GM18517 (cell line): ENCODE measurements around the gene GOLGA6C.
"Not testable (repeated sequence)": the region's sequence is repeated elsewhere in the genome, so short reads cannot be mapped to it uniquely, and the experiment has no call there.

Experiments used
- ATAC-seq: cut with Tn5 transposase; IDR thresholded peaks from one replicate; pipeline ENCODE4 v1.9.1; 2021; ENCODE audit warnings: mild to moderate bottlenecking, moderate library complexity; ENCODE audit not compliant: unreplicated experiment

GOLGA6C gene

DNA sequence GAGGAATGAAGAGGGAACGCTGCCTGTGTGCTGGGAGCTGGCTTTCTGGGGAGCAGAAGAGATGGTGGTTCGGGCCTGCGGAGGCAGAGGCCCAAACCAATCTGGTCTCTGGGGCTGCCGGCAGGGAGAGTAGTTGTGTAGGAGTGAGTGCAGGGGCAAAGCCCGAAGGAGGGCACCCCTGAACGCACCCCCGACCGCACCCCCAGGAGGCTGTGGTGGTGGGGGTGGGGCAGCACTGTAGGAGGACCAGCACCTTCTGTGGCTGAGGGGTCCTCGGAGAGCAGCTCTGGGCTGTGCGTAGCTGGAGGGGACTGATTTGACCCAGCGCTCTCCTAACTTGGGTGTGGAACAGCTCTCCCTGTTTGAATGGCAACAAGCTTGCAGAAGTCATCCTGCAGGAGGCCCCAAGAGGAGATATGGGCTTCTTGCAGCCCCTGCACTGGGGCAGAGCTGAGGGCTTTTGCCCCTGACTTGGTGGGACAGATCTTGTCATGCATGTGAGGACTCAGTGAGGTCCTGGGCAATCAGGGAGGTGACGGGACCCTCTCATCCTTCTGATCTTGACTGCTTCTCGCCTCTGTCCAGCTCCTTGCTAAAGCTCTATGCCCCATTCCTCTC, 30.4 kb upstream of the GOLGA6C start:
- ATAC-seq, result no peak

DNA sequence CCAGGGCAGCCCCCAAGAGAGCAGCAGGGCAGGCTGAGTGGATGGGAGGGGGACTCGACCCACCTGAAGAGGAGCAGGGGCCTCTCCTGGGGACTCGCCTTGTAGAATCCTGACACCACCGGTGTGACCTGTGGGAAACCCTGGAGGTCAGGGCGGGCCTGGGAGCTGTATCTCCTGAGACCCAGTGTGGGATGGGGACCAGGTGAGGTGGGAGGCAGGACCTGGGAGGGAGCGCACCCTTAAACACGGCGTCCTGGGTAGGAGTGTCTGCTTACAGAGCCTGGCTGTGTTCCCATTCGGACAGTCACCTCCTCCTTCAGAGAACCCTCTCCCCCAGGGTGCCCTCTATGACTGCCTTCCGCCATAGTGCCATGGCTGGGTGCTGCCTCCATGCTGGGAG, 29.3 kb upstream of the GOLGA6C start:
- no peak for ATAC-seq

DNA sequence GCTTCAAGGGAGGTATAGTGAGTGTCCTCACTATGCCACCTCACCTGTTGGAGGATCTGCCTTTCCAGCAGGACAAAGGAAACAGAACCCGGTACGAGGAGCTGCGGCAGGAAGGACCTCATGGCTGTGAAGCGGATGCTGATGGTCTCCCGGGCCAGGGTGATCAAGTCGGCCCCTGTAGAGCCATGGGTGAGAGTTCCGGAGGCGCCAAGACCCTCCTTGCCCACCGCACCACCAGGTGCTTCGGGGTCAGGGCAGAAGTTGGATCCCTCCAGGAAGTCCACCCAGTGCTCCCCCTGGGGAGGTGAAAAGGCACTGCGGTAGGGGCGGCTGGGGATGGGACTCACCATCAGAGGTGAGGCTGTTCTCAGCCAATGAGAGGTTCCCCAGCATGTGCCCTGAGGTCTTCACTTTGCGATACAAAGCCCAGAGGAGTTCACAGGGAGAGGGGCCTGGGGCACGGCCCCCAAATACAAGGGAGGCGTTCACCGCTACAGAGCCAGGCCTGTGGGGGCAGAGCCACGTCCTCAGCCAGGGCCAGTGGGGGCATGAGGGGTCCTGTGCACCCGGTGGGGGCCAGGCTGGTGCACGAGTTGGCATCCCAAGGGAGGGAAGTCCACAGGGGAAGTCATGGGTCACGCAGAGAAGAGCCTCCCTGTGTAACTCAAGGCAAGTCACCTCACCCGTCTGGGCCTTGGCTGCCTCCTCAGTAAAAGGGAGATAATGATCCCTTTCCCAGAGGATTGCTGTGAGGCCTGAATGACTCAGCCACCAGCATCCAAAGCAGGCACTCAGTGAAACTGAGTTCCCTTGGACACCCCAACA, 28.7 kb upstream of the GOLGA6C start:
- ATAC-seq, result no peak

DNA sequence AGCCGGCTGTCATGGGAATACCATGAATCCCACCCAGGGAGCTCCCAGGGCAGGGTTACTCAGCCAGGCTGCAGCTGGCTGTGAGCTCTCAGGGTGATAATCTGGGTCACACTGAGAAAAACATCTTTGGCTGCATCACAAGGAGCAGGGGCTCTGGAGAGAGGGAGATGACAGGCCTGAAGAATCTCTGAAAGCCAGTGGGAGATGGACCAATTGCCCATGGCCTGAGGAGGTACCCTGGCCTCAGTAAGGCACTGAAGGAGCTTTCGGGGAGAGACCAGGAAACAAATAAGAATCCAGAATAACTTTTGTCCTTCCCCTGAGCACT, 28.2 kb upstream of the GOLGA6C start:
- no peak for ATAC-seq

DNA sequence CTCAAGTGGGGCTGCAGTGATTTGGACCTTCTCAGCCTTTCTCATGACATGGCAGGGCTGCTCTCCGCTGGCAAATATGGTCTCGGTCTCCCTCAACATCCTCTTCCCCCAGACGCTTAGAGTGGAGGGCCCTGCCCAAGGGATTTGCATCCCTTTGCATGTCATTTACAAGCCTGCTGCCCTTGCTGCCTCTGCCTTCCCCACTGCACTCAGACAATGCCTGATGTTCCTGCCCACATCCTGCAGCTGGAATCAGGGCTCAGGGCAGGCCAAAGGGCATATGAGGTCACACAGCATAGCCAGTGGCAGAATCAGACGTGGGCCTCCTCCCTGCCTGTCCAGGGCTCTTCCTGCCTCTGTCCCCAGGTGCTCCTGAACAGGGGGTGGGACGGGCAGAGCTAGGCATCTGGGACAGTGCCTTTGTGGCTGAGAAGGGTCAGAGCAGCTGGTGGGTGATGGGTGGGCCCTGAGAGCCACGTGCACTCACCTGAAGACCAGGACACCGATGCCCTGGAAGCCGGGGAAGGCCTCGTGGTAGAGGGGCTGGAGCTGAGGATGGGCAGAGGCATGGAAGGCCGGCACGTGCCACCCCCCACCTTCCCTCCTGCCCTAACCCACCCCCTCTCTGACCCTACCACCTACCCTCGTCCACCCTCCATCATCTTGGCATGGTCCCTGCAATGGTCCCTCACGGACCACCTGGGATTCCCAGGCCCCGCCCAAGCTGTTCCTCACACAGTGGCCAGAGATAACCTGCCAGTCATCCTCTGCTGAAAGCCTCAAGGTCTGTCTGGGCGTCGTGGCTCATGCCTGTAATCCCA, 27.4 kb upstream of the GOLGA6C start:
- no peak for ATAC-seq

DNA sequence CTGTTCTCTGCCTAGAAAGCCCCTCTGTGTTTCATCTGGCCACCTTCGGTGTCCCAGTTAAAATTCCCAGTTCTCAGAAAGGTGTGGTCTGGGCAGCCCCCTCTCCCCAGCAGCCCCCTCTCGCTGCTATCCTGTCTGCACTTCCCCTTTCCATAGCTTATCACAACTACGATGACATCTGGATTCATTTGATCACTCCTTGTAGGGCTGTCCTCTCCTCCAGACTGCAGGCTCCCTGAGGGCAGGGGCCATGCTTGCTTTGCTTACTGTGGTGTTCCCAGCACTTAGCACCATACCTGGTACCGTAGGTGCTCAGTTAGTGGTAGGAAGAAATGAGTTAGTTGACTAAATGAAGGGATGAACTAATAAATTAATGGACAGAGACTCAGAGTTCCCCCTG, 26.3 kb upstream of the GOLGA6C start:
- ATAC-seq, result no peak

DNA sequence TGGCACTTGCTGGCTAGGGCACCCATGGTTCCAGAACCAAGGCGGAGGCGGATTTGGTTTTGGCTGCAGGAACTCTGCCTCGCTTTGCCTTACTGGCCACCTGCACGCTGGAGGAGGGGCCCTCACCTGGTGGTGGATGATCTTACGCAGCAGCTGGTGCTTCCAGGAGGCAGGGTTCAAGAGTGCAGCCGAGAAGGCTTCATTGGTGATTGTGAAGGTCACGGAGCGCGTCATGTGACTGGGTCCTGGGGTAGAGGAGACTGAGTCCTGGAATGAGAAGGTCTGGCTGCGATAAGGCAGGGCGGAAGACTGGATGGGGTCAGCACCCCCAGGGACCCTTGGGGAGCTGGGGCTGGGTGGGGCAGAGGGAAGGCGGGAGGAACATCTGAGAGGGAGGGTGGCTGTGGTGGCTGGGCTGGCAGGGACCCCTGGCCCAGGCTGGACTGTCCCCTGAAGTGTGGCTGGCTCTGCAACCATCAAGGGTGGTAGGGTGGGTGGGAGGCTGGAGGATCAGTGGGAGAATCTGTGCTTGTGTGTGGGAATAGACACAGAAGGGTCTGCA, 25.8 kb upstream of the GOLGA6C start:
- no peak for ATAC-seq

DNA sequence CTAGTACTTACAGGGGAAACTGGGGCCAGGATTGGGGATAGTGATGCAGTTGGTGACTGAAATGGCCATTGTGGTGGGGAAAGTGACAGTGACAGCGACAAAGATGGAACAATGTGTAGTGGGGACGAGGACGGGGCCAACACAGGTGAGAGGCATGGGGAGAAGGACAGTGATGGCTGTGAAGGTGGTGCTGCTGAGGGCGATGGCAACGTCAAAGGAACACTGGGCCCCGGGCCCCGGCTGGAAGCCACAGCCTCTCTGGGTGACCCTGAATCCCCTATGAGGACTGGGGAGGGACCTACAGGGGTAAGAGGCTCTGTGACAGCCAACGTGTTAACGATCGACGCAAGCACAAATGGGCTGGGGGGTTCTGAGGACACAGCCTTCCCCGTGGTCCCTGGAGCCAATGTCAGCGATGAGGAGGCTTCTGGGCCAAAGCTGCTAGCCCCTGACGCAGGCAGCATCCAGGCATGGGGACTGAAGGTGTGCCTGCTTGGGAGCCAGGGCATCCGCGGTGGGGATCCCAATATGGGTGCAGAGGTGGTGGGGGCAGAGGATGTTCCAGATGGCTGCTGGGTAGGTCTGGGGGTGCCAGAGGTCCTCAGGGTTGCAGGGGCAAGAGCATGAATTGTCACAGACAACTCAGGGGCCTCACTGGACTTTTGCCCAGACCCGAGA, 25.2 kb upstream of the GOLGA6C start:
- ATAC-seq, result no peak

DNA sequence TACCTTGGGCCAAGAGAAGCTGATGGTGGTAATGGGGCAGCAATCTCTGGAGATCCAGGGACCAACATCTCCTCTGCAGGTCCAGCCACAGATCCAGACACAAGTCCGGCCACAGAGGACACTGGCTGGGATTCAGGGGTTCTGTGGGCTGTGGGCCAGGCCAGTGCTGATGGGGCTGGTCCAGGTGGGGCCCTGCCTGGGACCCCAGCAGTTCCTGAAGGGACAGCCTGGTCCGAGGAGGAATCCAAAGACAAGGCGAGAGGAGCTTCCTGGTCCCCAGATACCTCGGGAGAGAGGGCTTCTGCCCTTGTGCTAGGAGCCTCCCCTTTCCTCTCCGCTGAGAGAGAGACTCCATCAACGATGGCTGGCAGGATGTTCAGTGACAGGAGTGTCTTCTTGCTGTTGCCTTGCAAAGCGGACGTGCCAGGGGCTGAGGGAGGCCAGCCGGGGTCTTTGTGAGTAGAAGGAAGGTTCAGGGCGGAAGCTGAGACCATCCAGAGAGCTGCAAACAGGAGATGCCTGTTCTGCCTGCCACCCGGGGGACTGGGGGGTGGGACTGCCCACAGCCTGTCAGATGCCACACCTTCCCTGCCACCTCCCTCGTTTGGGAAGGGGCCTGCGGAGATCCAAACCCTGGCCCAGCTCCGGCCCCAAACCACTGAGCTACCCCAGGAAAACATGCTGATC, 24.5 kb upstream of the GOLGA6C start:
- ATAC-seq, result no peak

DNA sequence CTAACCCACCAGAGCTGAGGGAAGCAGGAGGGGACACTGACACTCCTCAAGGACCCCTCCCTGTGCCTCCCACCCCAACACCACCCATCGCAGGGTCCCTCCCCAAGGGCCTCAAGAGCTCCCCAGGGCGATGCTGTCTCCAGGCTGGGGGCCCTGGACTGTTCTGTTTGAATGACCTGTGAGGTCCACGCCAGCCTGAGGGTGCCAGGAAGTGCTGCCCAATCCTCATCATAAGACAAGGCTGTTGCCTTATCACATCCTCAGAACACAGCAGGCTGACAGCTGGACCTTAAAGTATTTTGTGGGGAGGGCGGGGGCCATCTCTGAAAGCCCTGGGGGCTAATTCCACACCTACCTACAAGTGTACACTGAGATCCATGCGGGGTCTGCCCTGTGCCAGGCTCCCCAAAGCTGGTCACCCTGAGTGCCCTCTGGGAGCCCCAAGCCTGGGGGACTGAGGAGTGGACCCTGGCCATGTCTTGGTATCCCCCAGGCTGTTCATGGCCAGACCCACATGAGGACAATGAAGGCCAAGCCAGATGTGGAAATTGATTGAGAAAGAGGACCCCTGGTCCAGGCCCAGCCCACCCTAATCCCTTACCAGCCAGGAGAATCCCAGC, 23.8 kb upstream of the GOLGA6C start:
- ATAC-seq, result no peak

DNA sequence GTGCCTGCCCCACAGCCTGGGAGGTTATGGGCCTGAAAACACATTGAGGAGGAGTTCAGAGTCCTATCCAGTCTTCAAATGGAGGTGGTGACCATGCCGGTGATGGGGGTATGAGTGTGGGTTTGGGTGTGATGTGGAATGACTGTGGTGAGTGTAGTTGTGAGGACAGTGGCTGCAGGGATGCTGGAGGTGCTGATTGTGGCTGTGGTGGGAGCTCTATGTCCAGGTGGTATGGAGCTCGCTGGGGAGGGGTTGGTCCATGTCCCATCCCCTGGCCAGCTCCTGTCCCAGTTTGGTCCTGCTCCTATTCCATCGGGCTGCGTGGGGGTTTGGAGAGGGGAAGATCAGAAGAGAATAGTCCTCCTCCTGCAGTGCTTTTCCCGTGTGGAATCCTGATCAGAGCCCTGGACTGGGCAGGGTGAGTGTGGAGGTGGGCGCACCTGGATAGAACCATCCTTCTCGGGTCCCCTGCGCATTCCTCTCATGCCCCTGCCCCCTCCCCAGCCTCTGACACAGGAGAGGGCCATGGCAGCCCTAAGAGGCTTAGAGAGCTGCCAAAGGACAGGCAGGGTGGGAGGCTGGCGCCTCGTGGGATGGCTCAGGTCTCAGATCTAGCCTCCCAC, 23.0 kb upstream of the GOLGA6C start:
- no peak for ATAC-seq

DNA sequence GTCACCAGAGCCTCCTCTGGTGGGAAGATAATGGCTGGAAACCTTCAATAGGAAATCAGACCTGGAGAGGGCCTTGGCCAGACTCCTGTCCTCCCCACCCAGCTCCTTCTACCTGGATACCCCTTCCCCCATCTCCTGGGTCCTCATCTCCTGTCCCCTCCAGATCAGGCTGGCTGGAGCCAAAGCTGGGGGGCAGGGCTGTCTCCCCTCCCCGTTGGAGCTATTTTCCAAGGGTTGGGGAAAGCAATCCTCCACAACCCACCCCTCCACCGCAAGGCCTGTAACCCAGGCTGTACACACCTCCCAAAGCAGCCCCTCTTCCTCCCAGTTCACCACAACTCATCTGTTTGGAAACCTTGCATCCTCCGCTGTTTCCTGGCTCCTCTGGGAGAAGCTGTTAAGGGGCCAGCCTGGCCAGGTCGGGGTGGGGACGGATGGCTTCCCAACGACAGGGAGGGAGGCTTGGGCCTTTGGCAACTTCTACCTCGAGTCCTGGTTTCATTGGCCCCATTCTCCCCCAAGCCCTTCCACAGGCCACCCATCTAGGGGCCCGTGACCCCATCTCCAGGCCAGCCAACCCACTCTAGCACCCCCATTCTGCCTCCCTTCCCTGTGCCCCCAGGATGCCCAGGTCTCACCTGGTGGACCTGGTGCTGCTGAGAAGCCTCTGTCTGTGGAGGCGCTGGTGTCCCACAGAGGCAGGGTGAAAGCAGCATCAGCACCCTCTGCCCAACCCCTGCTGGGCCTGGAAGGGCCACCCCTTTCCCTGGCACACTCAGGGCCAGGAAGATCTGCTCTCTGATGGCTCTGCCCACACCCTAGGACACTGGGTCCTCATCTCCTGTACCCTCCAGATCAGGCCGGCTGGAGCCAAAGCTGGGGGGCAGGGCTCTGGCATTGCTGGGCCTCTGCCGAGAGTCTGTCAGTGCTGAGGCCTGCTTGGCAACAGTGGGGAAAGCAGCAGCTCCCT, 22.1 kb upstream of the GOLGA6C start:
- ATAC-seq, result no peak

DNA sequence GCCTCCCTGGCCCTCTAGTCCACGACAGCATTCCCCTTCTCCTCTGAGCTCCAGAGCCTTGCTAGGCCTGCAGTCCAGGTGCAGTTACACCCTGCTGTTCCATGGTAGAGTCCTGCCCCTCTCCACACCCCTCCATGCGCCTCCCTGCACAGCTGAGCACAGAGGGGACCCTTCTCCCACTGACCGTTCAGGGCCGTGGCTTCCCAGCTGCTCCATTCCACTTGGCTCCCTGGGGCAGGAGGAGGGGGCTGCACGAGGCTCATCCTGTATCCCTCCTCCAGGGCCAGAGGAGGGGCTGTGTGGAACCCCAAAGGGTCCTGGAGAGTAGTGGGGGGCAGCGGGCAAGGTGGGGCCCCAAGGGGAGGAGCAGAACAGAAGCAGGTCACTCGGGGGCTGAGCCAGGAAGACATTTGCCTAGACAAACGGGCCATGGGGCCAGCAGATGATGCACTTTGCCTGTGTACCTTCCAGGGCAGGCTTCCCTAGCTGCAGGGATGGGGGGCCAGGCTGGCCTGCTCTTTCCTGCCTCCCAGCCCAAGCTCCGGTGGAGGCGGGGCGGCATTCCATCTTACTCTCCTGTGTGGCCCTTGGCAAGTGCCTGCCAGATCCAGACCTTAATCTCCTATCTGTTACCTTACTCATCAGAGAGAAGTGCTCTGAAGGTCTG, 20.7 kb upstream of the GOLGA6C start:
- no peak for ATAC-seq

DNA sequence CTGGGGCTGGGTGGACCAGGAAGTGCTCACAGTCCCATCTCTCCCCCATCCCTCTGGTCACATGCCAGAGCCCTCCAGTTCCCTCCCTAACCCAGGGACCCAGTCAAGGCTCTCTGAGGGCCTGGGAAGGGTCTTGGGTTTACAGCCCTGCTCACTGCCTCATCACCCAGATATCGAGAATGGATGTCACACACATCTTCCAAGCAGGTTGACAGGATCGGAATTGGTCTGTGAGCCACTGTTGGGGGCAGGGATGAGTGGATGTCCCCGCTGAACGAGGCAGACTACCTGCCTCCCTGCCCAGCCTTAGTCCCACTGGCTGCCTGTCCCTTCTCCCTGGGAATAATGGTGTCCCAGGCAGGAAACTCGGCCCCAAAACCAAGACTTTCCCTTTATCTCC, 20.0 kb upstream of the GOLGA6C start:
- no peak for ATAC-seq

DNA sequence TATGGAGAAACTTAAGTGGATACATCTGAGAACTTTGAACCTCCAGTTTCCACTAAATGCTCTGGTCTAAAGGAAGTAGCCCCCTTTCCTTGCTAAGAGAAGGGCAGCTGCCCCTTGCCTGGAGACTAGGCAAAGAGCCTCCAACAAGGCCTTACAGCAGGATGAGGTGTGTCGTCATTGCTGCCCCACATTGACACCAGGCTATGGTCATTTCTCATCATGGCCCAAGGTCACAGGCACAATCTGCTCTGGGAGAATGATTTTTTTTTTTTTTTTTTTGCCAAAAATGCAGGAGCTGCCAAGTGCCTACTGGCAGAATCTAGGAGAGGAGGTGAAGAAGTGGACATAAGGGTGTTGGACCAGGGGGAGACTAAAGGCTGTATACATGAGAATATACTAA, 12.4 kb upstream of the GOLGA6C start:
- not testable (repeated sequence) for ATAC-seq

DNA sequence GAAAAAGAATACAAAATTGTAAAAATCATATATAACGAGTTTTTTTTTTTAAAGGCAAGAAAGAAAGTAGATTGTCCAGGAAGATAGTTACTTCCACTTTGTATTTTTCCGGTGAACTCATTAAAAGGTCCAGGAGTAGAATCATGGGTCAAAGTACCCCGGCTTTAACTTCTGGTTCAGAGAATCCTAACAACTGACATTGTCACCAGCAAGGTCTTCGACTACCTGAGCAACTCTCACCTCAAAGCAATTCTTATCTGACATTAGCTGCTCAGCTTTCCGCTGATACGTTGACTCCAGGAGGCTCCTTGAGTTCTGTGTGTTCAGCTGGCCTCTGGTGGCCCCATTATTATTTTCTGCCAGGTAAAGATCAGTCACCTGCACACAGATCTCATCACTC, 9.1 kb upstream of the GOLGA6C start:
- ATAC-seq, result not testable (repeated sequence)

DNA sequence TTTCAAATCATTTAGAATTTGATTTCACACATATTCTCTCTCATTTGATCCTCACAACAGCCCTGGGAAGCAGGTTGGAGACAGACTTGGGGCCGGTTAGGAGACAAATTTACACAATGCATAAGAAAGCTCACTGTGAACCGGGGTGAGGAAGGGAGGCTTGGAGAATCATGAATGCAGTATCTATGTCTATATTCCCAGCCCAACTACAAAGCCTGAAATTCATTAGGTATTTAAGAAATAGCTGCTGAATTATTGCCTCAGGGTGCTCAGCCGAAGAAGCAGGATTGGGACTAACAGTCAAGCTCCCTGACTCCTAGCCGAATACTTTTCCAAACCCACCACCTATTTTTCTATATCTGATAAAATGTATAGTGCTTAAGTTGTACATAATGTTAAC, 8.4 kb upstream of the GOLGA6C start:
- ATAC-seq, result no peak

DNA sequence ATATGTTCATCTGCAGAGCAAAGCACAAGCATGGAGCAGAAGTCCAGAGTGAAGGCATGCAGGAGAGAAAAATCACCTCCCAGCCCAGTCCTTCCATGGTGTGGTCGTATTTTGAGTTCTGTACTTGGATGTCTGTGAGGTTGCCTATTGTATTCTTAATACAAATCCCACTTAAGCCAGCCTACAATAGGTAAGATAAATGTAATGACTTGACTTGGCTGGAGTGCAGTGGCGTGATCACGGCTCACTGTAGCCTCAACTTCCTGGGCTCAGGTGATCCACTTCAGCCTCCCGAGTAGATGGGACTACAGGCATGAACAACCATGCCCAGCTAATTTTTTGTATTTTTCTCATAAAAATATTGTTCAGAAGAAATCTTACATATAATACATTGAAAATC, 6.8 kb upstream of the GOLGA6C start:
- ATAC-seq, result not testable (repeated sequence)
